NCI-H446 treated with DMSO at 0.1 percent for 48 hours (cell line): ENCODE data around the gene AXIN1.
"Not testable (repeated sequence)": the region's sequence is repeated elsewhere in the genome, so short reads cannot be mapped to it uniquely, and the experiment has no call there.

Source experiments
- DNase-seq: peaks from one replicate; lab custom pipeline; 2025; lab: John Stamatoyannopoulos, UW

Gene AXIN1

GRCh38 chr16:266258-267164, 86.0 kb downstream of the AXIN1 start:
- DNase-seq = no peak

GRCh38 chr16:265711-266110, 86.8 kb downstream of the AXIN1 start:
- DNase-seq = no peak

- DNase-seq = no peak
Observed at GRCh38 chr16:265002-265529, 87.5 kb downstream of the AXIN1 start.

GRCh38 chr16:264440-264951, 88.0 kb downstream of the AXIN1 start:
- no peak for DNase-seq

- DNase-seq = no peak
Observed at GRCh38 chr16:263944-264343, 88.6 kb downstream of the AXIN1 start.

GRCh38 chr16:263182-263774, 89.2 kb downstream of the AXIN1 start:
- no peak for DNase-seq

- no peak for DNase-seq
Observed at GRCh38 chr16:262121-262745, 90.3 kb downstream of the AXIN1 start.

- no peak for DNase-seq
Observed at GRCh38 chr16:261031-261691, 91.4 kb downstream of the AXIN1 start.

GRCh38 chr16:260326-260725, 92.2 kb downstream of the AXIN1 start:
- DNase-seq = no peak

GRCh38 chr16:259814-260253, 92.7 kb downstream of the AXIN1 start:
- no peak for DNase-seq

GRCh38 chr16:259226-259625, 93.3 kb downstream of the AXIN1 start:
- DNase-seq = no peak

GRCh38 chr16:258091-258490, 94.4 kb downstream of the AXIN1 start:
- DNase-seq = not testable (repeated sequence)

- no peak for DNase-seq
Observed at GRCh38 chr16:255183-255582, 97.3 kb downstream of the AXIN1 start.

- no peak for DNase-seq
Observed at GRCh38 chr16:254461-254860, 98.1 kb downstream of the AXIN1 start.

GRCh38 chr16:253833-254232, 98.7 kb downstream of the AXIN1 start:
- no peak for DNase-seq

- no peak for DNase-seq
Observed at GRCh38 chr16:252366-253337, 99.9 kb downstream of the AXIN1 start.

GRCh38 chr16:249431-249830, 103.1 kb downstream of the AXIN1 start:
- DNase-seq = no peak

- DNase-seq = no peak
Observed at GRCh38 chr16:247027-247426, 105.5 kb downstream of the AXIN1 start.

GRCh38 chr16:245105-245504, 107.4 kb downstream of the AXIN1 start:
- no peak for DNase-seq

- no peak for DNase-seq
Observed at GRCh38 chr16:243348-243747, 109.2 kb downstream of the AXIN1 start.

GRCh38 chr16:242281-242680, 110.2 kb downstream of the AXIN1 start:
- no peak for DNase-seq
